ENCODE measurements around the gene ELOA.
"Not testable (repeated sequence)": the region's sequence is repeated elsewhere in the genome, so short reads cannot be mapped to it uniquely, and the experiment has no call there.

ELOA gene

DNA sequence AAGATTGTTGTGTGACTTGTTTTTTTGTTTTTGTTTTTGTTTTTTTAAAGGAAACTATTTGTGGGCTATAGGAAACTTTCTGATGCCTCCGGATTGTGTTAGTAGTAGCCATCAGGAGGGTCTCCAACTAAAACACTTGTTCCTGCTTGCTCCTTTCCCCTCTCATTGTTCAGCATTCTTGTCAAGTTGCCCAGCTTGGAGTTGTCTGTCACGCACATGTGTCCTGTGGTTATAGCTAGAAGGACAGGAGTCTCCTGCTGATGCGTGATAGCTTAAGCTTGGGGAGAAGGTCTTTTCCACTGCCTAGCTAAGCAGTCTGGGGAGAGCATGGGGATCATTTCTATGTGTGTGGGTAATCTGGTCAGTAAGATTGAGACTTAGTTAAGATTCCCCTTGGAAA is 44.4 kb downstream of the ELOA start:
- H3K27me3 ChIP-seq (ENCODE audit: control insufficient read depth, insufficient read depth, low read length), result no peaks in the 10 kb centered on the region
- H3K9ac ChIP-seq (ENCODE audit: low read length), result no peak overlapping the region
- H3K36me3 ChIP-seq (ENCODE audit: control insufficient read depth, insufficient read depth, low read length), result peaks cover 49% of the 10 kb centered on the region
- no peak overlapping the region for H3K27ac ChIP-seq (ENCODE audit: low read depth, low read length)
- H3K4me1 ChIP-seq (ENCODE audit: control insufficient read depth, insufficient read depth, low read length), result peaks cover 15% of the 10 kb centered on the region
- H3K9me3 ChIP-seq (ENCODE audit: control insufficient read depth, insufficient read depth, low read depth, low read length), result no peaks in the 10 kb centered on the region
- no peak overlapping the region for H3K4me3 ChIP-seq (ENCODE audit: low read depth, low read length)

DNA sequence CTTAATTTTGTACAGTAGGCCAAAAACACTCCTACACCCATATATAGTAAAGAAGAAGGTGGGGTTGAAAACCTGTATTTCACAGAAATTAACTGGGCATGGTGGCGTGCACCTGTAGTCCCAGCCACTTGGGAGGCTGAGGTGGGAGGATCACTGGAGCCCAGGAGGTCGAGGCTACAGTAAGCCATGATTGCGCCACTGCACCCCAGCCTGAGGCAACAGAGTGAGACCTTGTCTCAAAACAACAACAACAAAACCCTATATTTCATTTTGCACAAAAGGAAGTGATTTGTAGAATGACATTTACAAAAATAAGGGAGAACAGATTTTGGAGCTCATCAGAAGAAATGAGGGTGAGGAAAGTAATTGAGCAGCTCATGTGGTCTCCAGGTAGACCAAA is 45.4 kb downstream of the ELOA start:
- no peaks in the 10 kb centered on the region for H3K27me3 ChIP-seq (ENCODE audit: control insufficient read depth, insufficient read depth, low read length)
- H3K27ac ChIP-seq (ENCODE audit: low read depth, low read length), result no peak overlapping the region
- H3K9ac ChIP-seq (ENCODE audit: low read length), result no peak overlapping the region
- peaks cover 15% of the 10 kb centered on the region for H3K4me1 ChIP-seq (ENCODE audit: control insufficient read depth, insufficient read depth, low read length)
- H3K4me3 ChIP-seq (ENCODE audit: low read depth, low read length), result no peak overlapping the region
- peaks cover 53% of the 10 kb centered on the region for H3K36me3 ChIP-seq (ENCODE audit: control insufficient read depth, insufficient read depth, low read length)
- no peaks in the 10 kb centered on the region for H3K9me3 ChIP-seq (ENCODE audit: control insufficient read depth, insufficient read depth, low read depth, low read length)

DNA sequence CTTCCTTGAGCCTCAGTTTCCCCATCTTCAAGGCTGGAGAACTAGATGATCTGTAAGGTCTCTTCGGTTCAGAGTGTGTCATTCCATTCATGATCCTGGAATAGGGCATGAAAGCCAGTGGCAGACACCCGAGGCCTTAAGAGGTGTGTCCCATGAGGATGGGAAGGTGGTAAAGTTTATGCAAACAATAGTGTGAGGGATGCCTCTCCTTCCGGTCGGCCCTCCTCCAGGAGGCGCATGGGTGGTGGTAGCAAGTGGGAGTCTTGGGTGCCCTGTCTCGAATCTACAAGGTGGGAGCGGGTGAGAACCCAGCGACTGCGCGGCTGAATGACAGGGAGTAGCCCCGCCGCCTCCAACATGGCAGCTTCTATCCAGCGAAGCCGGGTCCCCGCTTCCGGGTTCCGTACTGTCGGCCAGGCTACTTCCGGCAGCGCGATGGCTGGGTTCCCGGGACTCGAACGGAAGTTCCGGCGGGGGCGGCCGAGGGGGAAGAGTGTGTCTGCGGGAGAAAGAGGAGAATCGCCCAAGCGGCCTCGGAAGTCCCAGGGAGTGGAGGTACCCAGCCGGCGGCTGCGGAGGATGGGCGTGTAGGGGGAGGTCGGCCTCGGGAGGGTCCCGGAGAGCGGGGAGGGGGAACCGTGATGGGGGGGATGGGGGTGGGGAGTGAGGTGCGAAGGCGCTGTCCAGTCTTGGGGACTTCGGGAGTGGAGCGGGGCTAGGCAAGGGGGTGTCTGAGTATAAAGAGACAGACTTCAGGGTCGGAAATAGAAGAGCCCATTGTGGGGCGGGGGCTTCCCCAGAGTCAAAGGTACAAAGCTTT is 47.6 kb downstream of the ELOA start, which contains the start of gene LYPLA2:
TSS of gene LYPLA2 (plus strand) at position 450 of the 820 bp plus-strand sequence. CDS start 1,538 bp downstream, outside the sequence.
- Histone ChIP-seq H3K27ac (ENCODE audit: low read depth, low read length) (0 out of 2 replicates have a peak within 1 kb of the TSS, but pooled peaks have one; percentile 6), H3K9me3 (ENCODE audit: control insufficient read depth, insufficient read depth, low read depth, low read length) (no peaks in the 10 kb centered on the region), H3K9ac (ENCODE audit: low read length) (peak within 1 kb of the TSS; percentile 77), H3K4me1 (ENCODE audit: control insufficient read depth, insufficient read depth, low read length) (peaks cover 15% of the 10 kb centered on the region), H3K27me3 (ENCODE audit: control insufficient read depth, insufficient read depth, low read length) (no peaks in the 10 kb centered on the region), H3K4me3 (ENCODE audit: low read depth, low read length) (peak within 1 kb of the TSS; percentile 83), H3K36me3 (ENCODE audit: control insufficient read depth, insufficient read depth, low read length) (peaks cover 48% of the 10 kb centered on the region)

DNA sequence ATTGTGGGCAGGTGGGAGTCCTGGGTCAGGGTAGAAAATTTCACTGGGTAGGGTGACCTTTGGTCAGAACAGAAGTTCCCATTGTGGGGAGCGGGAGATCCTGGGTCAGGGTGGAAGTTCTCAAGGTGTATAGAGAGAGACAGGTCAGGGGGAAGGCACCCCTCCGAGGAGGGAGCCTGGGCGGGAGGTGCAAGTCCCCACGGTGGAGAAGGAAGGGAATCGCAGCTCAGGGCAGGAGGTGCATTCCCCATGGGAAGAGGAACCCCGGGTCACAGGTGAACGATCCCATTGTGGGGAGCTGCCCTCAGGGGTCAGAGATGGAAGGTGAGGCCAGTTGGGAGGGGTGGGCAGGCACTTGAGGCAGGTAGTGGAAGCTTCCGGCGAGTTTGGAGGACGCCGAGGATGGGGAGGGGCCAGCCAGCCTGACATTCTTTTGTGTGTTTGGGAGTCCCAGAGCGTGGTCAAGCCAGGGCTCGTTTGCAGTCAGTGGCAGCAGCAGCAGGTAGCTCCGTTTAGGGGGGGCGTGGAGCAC is 48.3 kb downstream of the ELOA start:
- Histone ChIP-seq H3K36me3 (ENCODE audit: control insufficient read depth, insufficient read depth, low read length) (peaks cover 49% of the 10 kb centered on the region), H3K9me3 (ENCODE audit: control insufficient read depth, insufficient read depth, low read depth, low read length) (no peaks in the 10 kb centered on the region), H3K9ac (ENCODE audit: low read length) (peak overlapping the region; percentile 77), H3K27ac (ENCODE audit: low read depth, low read length) (0 out of 2 replicates have a peak overlapping the region, but pooled peaks have one; percentile 6), H3K27me3 (ENCODE audit: control insufficient read depth, insufficient read depth, low read length) (no peaks in the 10 kb centered on the region), H3K4me1 (ENCODE audit: control insufficient read depth, insufficient read depth, low read length) (peaks cover 15% of the 10 kb centered on the region), H3K4me3 (ENCODE audit: low read depth, low read length) (peak overlapping the region; percentile 83)

DNA sequence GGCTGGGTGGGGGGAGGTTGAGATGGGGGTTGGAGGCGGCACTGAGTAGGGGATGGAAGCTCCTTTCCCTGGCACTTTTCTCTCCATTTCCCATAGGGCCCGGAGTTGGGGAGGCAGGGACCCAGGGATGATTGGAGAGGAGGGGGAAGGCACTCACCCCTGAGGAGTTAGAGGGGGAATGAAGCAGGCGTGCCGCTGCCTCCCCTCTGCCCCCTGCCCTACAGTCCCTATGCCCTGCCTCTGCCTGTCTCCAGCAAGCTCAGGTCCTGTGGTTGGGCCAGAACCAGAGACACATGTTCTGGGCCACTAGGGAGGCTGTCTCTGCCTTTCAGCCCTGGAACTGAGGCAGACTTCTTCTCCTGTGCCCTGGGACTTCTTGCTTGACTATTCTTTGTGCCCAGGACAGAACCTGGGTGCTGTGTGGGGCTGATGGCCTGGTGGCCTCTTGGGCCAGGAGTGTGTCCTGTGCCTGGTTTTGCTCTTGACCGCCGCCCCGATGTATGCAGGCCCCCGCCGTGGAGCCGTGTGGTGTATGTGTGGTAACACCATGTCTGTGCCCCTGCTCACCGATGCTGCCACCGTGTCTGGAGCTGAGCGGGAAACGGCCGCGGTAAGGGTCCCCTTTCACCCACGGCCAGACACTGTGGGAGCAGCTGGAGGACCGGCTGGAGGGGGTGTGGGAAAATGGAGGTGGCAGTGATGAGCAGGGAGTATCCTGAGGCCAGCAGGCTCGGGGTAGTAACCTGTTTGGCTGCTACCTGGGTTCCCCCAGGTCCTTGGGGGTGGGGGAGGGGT is 49.1 kb downstream of the ELOA start:
- Histone ChIP-seq H3K27ac (ENCODE audit: low read depth, low read length) (no peak overlapping the region), H3K4me3 (ENCODE audit: low read depth, low read length) (peak overlapping the region; percentile 83), H3K9ac (ENCODE audit: low read length) (peak overlapping the region; percentile 64), H3K9me3 (ENCODE audit: control insufficient read depth, insufficient read depth, low read depth, low read length) (no peaks in the 10 kb centered on the region), H3K27me3 (ENCODE audit: control insufficient read depth, insufficient read depth, low read length) (no peaks in the 10 kb centered on the region), H3K36me3 (ENCODE audit: control insufficient read depth, insufficient read depth, low read length) (peaks cover 50% of the 10 kb centered on the region), H3K4me1 (ENCODE audit: control insufficient read depth, insufficient read depth, low read length) (peaks cover 15% of the 10 kb centered on the region)

DNA sequence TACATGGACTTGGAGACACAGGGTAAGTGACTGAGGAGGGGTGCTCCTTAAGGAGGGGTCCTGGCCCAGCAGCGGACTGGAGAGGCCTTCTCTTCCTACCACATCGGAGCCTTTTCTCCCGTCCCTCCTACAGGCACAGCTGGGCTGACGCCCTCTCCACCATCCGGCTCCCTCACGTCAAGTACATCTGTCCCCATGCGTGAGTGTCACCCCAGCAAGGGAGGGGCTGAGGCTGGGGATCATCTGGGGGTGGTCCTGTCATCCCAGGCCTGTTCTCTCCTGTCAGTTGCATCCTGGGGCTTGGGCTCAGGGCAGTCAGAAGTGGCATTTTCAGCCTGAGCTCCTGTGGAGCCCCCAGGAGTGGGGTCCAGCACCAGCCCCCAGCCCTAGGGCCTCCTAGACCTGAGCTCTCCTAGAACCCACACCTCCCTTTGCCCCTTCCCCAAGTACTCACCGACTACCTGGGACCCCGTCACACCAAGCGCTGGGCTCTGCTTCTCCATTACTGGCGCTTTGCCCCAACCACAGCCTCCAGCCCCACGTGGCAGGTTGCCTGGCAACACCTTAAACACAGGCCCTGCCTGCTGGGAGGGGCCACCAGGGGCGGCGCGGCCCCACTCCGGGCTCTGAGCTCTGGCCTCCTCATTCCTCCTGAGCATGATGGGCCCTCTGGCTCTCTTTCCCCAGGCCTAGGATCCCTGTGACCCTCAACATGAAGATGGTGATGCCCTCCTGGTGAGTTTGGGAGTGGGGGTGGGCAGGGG is 49.9 kb downstream of the ELOA start:
- H3K9ac ChIP-seq (ENCODE audit: low read length), result no peak overlapping the region
- no peak overlapping the region for H3K4me3 ChIP-seq (ENCODE audit: low read depth, low read length)
- peaks cover 15% of the 10 kb centered on the region for H3K4me1 ChIP-seq (ENCODE audit: control insufficient read depth, insufficient read depth, low read length)
- H3K9me3 ChIP-seq (ENCODE audit: control insufficient read depth, insufficient read depth, low read depth, low read length), result no peaks in the 10 kb centered on the region
- peaks cover 50% of the 10 kb centered on the region for H3K36me3 ChIP-seq (ENCODE audit: control insufficient read depth, insufficient read depth, low read length)
- H3K27me3 ChIP-seq (ENCODE audit: control insufficient read depth, insufficient read depth, low read length), result no peaks in the 10 kb centered on the region
- H3K27ac ChIP-seq (ENCODE audit: low read depth, low read length), result no peak overlapping the region

DNA sequence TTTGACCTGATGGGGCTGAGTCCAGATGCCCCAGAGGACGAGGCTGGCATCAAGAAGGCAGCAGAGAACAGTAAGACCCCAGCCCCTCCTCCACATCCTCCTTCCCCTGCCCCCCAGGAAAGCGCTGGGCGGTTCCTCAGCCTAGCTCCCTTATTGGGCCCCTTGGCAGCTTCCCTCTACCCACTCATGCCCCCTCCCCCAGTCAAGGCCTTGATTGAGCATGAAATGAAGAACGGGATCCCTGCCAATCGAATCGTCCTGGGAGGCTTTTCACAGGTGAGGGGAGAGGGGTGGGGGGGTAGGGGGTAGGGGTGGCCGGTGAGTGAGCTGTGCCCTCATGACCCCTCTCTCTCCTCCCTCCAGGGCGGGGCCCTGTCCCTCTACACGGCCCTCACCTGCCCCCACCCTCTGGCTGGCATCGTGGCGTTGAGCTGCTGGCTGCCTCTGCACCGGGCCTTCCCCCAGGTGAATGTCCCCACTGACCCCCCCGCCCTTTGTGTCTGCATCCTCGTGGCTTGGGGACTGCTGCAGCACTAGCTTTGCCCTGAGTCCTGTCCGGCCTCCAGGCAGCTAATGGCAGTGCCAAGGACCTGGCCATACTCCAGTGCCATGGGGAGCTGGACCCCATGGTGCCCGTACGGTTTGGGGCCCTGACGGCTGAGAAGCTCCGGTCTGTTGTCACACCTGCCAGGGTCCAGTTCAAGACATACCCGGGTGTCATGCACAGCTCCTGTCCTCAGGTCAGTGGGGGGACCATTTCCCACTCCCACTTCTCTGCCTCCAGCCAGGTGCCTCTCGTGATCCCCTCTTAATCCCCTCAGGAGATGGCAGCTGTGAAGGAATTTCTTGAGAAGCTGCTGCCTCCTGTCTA is 50.8 kb downstream of the ELOA start:
- Histone ChIP-seq H3K4me1 (ENCODE audit: control insufficient read depth, insufficient read depth, low read length) (peaks cover 19% of the 10 kb centered on the region), H3K36me3 (ENCODE audit: control insufficient read depth, insufficient read depth, low read length) (peaks cover 51% of the 10 kb centered on the region), H3K27me3 (ENCODE audit: control insufficient read depth, insufficient read depth, low read length) (no peaks in the 10 kb centered on the region), H3K9ac (ENCODE audit: low read length) (no peak overlapping the region), H3K4me3 (ENCODE audit: low read depth, low read length) (no peak overlapping the region), H3K27ac (ENCODE audit: low read depth, low read length) (no peak overlapping the region), H3K9me3 (ENCODE audit: control insufficient read depth, insufficient read depth, low read depth, low read length) (no peaks in the 10 kb centered on the region)

DNA sequence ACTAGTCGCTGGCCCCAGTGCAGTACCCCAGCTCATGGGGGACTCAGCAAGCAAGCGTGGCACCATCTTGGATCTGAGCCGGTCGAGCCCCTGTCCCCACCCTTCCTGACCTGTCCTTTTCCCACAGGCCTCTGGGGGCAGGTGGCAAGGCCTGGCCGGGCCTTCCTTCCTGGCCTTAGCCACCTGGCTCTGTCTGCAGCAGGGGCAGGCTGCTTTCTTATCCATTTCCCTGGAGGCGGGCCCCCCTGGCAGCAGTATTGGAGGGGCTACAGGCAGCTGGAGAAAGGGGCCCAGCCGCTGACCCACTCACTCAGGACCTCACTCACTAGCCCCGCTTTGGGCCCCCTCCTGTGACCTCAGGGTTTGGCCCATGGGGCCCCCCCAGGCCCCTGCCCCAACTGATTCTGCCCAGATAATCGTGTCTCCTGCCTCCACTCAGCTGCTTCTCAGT is 51.5 kb downstream of the ELOA start:
- not testable (repeated sequence) for H3K27me3 ChIP-seq (ENCODE audit: control insufficient read depth, insufficient read depth, low read length); H3K4me3 ChIP-seq (ENCODE audit: low read depth, low read length); H3K9ac ChIP-seq (ENCODE audit: low read length); H3K27ac ChIP-seq (ENCODE audit: low read depth, low read length); H3K9me3 ChIP-seq (ENCODE audit: control insufficient read depth, insufficient read depth, low read depth, low read length)
- Histone ChIP-seq H3K4me1 (ENCODE audit: control insufficient read depth, insufficient read depth, low read length) (peaks cover 19% of the 10 kb centered on the region), H3K36me3 (ENCODE audit: control insufficient read depth, insufficient read depth, low read length) (peaks cover 51% of the 10 kb centered on the region)

DNA sequence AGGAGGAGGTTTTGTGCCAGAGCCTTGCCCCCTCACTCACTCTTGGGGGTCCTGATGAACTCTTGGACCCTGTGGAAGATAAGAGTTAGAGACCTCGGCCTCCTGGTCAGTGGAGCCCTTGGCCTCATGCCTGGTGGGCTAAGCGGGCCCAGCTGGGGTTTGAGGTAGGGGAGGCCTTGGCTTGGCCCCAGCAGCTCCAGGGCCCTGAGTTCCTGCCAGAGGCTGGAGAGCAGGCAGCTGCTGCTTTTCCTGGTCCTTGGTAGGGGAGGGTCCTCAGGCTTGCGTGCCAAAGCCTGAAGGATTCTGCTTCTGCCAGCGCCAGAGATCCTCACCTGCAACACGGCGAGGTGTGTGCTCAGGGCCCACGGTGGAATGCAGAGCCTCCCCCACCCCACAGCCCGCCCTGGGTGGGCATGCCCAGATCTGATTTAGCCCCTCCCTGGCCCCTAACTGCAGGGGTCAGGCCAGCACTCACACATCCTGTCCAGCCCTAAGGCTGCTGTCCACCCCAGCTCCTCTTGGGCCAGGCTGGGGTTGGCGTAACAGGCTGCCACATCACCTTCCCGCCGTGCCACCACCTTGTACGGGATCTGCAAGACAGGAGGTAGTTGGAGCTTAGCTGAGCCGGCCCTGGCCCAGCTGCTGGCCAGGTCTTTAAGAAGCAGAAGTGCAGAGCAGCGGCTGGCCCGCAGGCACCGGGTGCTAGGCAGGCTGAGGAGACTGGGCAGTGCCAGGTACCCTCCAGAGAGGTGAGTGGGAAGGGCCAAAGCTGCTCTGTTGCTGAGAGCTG is 52.6 kb downstream of the ELOA start:
- H3K27me3 ChIP-seq (ENCODE audit: control insufficient read depth, insufficient read depth, low read length), result no peaks in the 10 kb centered on the region
- peaks cover 12% of the 10 kb centered on the region for H3K4me1 ChIP-seq (ENCODE audit: control insufficient read depth, insufficient read depth, low read length)
- H3K36me3 ChIP-seq (ENCODE audit: control insufficient read depth, insufficient read depth, low read length), result peaks cover 51% of the 10 kb centered on the region
- H3K9me3 ChIP-seq (ENCODE audit: control insufficient read depth, insufficient read depth, low read depth, low read length), result no peaks in the 10 kb centered on the region
- H3K4me3 ChIP-seq (ENCODE audit: low read depth, low read length), result no peak overlapping the region
- no peak overlapping the region for H3K27ac ChIP-seq (ENCODE audit: low read depth, low read length)
- H3K9ac ChIP-seq (ENCODE audit: low read length), result no peak overlapping the region

All from HUES6 (cell line).